Esophagus squamous epithelium (tissue), 4 donors: ENCODE measurements around the gene DMAC2.

Experiments
- POLR2A ChIP-seq, 4 donors: fragments of 450-650 bp; IDR thresholded peaks; one replicate each; pipeline ENCODE4 v1.6.1; 2017; ENCODE audit warnings: antibody characterized with exemption in 4 of 4, mild to moderate bottlenecking in 4 of 4, moderate library complexity in 3 of 4
- TF ChIP-seq, protein P1 (sequence below), 6 experiments: fragments of 450-650 bp in 4 of 6; fragments of 200-600 bp in 2 of 6; sonication (generic) in 2 of 6; IDR thresholded peaks; one replicate each; pipeline ENCODE4 v1.5.1; 2016 to 2019; ENCODE audit warnings: antibody characterized with exemption in 6 of 6, mild to moderate bottlenecking in 4 of 6, moderate library complexity in 4 of 6

DNA sequence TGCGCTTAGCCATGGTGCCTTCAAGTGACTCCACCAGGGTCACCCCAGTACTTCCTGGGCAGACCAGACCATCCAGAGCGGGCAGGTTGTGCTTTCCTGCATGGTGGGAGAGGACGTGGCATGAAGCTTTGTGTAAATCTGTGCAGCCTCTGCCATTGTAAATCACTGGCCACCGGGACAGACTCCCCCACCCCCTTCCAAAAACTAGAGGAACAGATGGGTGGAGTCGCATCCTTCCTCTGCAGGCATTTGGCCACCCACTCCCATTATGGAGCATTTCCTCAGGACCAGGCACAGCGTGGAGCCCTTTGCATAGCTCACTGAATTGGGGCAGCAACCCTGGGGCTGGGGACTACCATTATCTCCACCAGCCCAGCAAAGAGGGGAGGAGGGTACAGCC lies 33.9 kb downstream of the DMAC2 start:
- TF ChIP-seq, protein P1, sequence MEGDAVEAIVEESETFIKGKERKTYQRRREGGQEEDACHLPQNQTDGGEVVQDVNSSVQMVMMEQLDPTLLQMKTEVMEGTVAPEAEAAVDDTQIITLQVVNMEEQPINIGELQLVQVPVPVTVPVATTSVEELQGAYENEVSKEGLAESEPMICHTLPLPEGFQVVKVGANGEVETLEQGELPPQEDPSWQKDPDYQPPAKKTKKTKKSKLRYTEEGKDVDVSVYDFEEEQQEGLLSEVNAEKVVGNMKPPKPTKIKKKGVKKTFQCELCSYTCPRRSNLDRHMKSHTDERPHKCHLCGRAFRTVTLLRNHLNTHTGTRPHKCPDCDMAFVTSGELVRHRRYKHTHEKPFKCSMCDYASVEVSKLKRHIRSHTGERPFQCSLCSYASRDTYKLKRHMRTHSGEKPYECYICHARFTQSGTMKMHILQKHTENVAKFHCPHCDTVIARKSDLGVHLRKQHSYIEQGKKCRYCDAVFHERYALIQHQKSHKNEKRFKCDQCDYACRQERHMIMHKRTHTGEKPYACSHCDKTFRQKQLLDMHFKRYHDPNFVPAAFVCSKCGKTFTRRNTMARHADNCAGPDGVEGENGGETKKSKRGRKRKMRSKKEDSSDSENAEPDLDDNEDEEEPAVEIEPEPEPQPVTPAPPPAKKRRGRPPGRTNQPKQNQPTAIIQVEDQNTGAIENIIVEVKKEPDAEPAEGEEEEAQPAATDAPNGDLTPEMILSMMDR (IDR thresholded peaks at IDR 0.05), result no peak
- no peak for TF ChIP-seq POLR2A (IDR thresholded peaks at IDR 0.05)
